HG03460 (cell line): Measurements from ENCODE around the gene DBR1.
"Not testable (repeated sequence)": the region's sequence is repeated elsewhere in the genome, so short reads cannot be mapped to it uniquely, and the experiment has no call there.

Source experiments
- ATAC-seq: cut with Tn5 transposase; IDR thresholded peaks from one replicate; pipeline ENCODE4 v1.9.1; 2021; ENCODE audit not compliant: unreplicated experiment

The DBR1 gene

DNA sequence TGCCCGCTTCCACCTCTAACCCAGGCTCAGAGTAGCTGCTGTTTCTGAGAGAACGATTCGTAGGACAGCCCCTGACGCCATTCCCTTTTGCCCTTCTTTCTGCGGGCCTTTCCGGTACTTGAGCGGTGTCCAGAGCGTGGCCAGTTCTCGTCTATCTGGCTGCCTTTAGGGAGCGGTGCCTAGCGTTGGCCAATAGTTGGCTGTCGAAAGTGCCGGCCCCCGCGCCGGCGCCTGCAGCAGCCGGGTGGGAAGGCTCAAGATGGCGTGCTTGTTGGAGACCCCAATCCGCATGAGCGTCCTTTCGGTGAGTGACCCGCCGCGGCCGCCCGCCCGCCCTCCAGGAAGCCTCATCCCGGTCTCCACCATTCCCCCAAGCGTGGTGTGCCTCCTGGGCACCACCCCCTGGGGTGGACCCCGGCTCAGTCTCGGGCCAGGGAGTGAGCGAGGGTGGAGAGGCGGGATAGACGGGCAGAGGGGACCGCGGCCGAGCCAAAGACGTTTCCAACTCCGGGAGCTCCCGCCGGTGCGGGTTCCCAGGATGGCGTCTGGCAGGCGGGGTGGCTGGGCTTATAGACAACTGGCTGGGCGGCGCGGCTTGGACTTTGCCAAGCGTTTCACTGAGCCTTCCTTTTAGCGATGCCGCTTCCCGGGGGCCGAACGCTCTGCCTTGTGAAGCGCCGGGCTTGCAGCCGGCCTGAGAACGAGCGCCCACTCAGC is 12.7 kb upstream of the DBR1 start, which contains the start of gene ARMC8:
TSS of gene ARMC8 (plus strand) at position 6 of the 717 bp plus-strand sequence. CDS start at position 260, 254 bp downstream.
- peak; percentile 57 for ATAC-seq

DNA sequence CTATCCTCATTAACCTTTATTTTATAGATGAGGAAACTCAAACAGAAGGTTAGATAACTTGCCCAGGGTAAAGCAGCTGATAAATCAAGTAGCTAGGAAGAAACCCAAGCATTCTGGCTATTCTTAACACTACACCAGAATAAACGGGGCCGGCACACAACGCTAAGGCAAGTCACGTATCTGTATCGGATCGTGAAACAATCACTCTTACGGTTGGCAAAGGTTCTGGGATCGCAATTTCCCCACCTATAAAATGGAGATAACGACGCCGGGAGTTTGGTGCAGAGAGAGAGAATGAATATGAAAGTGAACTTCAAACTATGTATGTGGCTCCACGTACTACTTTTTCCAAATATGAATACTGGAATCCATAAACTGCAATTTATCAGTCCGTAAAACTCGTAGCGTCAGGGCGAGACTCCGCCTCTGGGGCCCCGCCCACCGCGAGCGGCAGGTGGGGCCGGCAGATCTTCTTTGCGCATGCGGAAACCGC is 12.1 kb upstream of the DBR1 start:
- ATAC-seq, result peak; percentile 92

DNA sequence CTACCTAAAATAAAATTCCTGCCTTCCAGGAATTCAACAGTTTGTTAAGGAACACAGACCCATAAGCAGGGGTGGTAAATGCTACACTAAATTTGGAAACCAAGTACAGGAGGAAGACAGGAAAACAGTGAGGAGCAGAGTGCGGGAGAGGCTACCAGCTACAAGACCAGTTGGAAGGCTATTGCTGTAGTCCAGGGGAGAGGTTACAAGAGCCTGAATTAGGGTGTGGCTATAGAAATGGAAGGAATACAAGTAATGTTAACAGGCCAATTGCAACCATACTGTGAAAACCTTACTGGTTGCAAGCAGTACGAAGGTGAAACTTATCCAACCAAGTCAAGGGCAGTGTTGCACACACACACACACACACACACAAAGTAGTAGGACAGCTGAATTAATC is 11.5 kb upstream of the DBR1 start:
- ATAC-seq, result no peak

DNA sequence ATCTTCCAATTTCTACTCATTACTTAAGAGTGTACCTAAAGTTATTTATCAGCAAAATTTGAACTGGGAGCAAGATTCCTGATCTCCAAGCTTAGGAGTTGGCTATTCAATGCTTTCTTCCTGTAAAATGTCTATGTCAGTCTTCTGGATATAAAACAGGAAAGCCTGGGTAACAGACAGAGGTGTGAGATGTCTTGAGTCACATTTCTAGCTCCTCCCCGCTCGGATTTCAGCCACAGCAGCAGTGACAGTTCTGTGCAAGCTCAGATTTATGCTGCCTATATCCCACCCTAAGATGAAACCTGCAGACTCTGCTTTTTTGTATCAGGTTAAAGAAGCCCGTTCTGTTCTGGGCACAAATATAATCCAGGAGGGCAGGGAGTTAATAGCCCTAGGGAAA is 10.3 kb upstream of the DBR1 start:
- ATAC-seq, result no peak

DNA sequence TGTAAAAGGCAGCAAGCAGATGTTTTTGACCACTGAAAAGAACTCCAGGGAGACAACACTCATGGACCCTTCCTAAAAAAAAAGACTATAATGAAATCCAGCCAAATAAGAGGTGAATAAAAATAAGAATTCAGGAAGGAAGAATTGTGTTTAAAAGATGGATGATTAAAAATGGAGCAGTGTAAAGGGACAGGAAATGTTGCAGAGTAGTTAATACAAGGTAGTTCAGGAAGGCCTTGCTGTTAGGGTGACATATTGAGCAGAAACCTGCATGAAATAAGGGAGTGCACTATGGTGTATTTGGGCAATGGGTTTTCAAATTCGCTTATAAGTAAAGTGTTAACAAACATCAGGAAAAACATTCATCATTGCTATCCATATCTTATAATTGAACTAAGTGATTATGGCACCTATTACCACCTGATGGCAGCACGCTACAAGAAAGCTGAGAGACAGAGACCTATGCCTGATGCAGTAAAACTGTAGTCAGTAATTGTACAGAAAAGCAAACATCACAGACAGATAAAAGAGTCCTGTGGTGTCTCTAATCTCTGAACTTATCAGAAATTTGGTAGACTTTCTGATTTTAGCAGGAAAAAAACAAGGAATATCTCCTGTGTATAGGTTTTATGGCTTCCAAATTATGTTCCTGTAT is 5.8 kb upstream of the DBR1 start:
- peak; percentile 75 for ATAC-seq

DNA sequence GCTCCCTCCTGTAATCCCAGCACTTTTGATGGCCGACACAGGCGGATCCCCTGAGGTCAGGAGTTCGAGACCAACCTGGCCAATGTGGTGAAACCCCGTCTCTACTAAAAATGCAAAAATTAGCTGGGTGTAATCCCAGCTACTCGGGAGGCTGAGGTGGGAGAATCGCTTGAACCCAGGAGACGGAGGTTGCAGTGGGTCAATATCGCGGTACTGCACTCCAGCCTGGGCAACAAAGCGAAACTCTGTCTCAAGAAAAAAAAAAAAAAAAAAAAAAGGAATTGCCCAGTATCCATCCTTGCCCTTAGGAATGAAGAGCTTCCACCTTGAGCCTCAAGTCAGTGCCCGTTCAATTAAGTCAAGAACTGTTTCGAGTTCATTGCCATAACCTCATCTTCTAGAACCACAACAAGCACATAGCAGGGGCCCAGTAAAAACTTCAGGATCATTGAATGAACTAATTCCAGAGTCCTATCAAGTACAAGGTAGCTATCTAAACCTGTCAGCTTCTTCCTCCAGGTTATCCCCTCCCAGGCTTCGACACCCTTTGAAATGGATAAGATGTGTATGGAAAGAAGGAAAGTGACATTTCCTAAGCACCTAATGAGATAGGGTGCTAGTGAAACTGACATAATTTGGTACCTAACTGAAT is 826 bp downstream of the DBR1 start:
- ATAC-seq, result no peak

DNA sequence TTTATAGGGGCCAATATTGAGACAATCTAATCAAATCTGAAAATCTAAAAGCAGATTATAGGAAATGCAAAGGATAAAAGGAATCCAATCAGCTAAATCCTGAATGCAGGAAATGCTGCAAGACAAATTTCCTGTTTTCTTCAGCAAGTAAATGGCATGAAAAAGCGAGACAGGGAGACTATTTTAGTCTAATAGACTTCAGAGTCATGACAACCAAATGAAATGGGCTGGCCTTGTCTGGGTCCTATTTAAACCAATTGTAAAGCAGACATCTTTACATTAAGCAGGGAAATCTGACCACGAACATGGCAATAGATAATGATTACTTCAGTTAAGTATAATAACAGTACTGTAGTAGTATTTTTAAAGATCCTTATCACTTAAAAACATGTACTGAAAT is 2.1 kb downstream of the DBR1 start:
- no peak for ATAC-seq

DNA sequence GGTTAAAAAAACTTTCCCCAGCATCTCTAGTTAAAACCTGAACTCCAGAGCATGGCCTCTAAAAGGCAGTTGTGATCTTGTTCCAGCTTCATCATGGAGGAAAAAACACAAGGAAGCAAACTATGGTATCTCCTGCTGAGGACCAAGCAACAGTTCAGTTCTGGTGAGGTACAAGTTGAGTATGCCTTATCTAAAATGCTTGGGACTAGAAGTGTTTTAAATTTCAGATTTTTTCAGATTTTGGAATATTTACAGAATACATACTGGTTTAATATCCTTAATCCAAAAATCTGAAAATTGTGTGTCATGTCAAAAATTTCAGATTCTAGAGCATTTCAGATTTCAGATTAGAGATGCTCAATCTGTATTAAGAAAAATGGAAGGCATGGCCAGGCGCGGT is 9.7 kb downstream of the DBR1 start:
- no peak for ATAC-seq

DNA sequence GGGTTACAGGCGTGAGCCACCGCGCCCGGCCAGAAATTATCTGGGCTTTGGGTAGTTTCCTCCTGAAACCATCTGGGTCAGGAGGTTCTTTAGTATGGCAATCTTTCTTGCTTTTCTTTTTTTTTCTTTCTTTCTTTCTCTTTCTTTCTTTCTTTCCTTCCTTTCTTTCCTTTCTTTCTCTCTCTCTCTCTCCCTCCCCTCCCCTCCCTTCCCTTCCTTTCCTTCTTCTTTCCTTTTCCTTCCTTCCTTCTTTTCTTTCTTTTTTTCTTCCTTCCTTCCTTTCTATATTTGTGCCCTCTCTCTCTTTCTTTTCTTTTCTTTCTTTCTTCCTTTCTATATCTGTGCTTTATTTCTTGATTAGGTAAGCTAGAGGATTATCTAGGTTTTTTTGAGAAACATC is 17.0 kb downstream of the DBR1 start:
- no peak for ATAC-seq

DNA sequence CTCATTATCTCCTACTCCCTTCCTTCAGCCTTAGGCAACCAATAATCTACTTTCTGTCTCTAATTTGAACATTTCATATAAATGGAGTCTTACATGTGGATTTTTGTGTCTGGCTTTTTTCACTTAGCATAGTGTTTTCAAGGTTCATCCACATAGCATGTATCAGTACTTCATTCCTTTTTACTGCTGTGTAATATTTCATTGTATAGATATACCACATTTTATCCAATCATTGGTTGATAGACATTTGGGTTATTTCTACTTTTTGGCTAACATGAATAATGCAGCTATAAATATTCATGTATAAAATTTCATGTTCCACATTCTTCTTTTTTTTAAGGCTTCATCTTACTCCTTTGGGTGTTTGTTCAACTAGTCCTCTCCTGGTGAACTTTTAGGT is 20.2 kb downstream of the DBR1 start:
- ATAC-seq, result no peak

DNA sequence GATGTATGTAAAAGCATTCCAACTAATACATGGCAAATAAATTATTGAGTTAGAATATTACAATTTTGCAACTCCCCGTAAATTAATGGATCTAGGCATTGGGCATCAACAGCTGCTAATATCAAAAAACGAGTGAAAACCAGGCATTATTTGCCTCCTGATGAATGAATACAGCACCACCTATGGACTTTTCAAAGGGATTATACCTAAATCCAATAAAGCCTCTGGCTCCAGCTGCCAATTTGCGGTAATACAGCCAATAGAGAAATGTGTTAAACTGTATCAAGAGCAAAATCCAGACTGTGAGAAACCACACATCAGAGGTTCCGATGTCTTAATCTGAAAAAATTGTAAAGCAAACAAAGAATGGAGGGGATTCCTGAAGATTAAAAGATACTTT is 26.2 kb downstream of the DBR1 start:
- ATAC-seq, result no peak

DNA sequence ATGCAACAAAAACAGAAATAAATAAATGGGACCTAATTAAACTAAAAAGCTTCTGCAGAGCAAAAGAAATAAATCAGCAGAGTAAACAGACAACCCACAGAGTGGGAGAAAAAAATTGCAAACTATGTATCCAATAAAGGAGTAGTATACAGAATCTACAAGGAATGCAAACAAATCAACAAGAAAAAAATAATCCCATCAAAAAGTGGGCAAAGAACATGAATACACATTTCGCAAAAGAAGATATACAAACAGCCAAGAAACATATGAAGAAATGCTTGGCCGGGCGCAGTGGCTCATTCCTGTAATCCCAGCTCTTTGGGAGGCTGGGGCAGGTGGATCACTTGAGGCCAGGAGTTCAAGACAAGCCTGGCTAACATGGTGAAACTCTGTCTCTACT is 32.5 kb downstream of the DBR1 start:
- ATAC-seq, result not testable (repeated sequence)

DNA sequence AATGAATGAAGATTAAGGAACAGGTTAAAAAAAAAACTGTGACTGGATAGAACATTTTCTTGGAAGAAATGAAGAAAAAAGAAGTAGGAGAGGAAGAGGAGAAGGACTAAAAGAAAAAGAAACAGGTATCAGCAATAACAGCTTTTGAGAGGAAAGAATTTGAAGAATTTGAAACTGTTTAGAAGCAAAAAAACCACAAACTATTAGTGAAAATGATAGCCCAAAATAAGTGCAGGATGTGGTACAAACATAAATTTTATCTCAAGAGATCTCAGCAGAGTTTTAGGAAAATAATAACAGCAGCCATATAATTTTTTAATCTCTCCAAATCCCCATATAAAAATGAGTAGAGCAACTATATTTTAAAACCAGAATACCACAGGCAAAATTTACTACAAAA is 33.8 kb downstream of the DBR1 start:
- ATAC-seq, result no peak

DNA sequence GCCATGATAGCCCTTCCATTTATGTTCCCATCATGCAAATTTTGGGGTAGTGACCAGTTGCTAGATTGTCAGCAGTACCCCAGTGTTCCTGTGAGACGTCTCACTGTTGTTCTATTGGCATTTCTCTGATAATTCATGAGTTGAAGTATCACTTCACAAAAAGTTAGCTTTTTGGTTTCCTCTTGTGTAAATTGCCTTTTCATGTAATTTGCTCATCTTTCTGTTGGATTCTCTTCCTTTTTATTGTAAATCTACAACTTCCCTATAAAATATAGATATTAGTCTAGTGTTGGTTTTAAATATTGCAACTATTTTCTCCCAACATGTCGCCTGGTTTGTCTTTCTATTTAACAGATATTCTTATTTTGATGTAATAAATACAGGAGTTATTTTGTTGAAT is 35.0 kb downstream of the DBR1 start:
- no peak for ATAC-seq

DNA sequence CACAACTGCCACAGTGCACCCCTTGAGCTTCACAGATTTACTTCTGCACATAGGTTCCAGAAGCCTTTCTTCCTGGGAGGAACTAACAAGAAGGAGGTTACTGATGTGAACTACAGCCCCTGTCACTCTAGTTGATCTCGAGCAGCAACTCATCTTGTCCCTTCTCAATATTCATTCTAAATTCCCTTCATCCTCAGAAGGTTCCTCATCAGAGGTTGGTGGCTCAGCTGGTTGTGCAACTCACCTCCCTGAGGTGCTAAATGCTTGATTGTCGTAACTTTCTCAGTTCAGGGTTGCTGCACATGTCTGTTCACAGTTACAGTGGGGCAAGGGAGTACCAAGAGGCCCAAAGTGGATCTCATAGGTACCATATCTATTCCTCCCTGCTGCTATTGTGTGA is 36.9 kb downstream of the DBR1 start:
- ATAC-seq, result no peak

DNA sequence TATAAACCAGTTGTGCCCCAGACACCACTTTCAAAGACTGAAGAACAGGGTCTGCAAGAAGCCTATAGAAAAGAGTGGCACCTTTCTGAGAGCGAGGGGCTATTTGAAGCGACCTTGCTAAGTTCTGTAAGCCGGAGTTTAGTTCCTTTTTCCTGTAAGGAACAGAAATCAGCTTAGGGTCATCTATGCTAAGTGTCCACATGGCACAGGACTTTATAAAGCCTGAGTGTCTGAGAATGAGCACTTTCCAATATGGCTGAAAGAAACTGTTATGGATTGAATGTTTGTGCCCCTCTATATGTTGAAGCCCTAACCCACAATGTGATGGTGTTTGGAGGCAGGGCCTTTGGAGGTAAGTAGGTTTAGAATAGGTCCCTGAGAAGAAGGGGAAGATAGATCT is 38.5 kb downstream of the DBR1 start:
- no peak for ATAC-seq

DNA sequence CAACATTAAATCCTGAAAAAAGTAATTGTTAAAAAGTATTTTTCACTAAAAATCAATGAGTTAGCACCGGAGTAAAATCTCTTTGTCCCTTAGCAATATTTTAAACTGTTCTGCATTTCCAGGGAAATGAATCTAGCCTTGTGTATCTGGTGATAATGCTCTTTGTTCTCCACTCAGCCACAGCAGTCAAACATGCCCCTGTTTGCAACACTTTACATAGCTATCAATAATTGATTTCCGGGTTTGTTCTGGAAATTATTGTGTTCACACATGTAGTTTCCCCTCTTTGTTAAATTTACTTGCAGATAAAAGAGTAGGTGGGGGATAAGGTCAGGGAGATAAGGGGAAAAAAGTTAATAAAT is 38.9 kb downstream of the DBR1 start:
- ATAC-seq, result no peak

DNA sequence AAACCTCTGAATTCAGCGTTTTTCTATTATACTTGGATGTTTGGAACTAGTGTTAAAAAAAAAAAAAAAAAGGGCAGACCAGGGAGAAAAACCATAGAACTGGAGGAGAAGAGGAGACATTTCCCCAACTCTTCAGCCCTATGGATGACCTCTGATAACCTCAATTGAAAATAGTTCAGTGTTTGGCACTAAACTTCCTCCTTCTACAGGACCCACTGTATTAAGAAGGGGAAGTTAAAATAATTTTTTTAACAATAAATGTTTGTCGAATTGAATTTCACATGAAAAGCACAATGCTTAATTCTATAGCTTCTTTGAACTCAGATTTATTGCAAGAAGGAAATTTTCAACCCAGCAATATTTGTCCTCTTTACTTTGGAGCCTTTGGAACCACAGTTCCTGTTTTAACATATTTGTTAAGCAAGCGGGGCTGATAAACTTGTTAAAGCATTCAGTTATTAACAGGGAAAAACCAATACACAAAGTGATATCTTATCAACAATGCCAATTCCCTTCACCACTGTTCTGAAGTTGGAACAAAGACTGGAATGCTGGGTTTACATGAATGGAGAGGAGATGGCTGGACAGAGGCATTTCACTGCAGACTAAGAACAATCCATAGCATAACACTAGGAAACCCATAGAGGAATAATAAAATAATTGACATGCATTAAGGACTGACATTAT is 39.4 kb downstream of the DBR1 start:
- no peak for ATAC-seq

DNA sequence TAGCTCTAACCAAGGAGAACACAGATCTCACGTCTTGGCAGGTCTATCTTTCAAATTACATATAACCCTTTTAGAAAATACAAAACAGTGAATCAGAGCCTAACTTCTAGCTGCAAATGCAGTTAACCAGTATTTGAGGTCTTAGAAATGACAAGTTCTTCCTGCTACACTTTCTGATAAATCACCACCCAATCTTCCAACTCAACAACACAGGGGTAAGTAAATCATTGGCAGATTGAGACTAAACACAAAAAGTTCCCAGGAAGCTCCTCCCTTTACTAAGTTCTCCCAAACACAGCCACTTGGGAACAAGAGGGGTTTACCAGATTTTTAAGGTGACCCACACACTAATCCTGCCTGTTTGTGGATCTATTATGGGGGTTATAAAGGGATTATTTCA is 42.5 kb downstream of the DBR1 start, which contains the start of gene A4GNT:
TSS of gene A4GNT (minus strand) at position 152 of the 400 bp plus-strand sequence. CDS start 1,134 bp downstream, outside the sequence.
- no peak for ATAC-seq

DNA sequence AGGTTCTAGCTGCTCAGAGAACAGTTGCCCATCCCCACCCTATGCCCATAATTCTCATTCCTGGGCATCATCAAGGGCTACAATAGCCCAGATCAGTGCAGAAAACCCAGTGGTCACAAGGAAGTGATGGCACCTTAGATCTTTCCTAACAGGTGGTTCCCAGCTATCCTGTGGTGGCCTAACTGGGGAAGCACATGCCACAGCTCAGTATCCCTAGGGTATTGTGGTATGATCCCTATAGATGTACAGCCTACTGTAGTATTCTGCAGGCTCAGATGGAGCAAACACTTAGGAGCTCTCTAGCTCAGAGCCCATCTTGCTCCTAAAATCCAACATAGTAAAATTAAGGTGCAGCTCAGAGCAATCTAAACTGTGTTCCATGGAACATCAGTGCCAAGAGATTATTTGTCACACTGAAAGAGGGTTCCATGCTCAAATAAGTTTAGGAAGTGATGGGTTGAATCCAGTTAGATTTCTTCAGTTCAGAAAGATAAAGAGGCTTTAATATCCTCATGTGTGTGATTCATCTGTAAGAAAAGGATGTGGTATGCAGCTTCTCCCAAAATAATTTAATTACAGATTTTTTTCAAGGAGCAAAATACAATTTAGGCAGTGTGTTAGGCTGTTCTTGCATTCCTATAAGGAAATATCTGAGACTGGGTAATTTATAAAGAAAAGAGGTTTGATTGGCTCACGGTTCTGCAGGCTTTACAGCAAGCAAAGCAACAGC is 46.9 kb downstream of the DBR1 start:
- ATAC-seq, result no peak
